Activated T-helper 1 cell treated with Interleukin-2 at 50 U/mL for 16 hours (primary cell): ENCODE results near the gene SSUH2.
"Not testable (repeated sequence)": the region's sequence is repeated elsewhere in the genome, so short reads cannot be mapped to it uniquely, and the experiment has no call there.

Experiments used
- DNase-seq: peaks from one replicate; pipeline ENCODE4 v3.0.0-alpha.2; 2020; ENCODE audit warnings: low read depth

The SSUH2 gene, protein sequence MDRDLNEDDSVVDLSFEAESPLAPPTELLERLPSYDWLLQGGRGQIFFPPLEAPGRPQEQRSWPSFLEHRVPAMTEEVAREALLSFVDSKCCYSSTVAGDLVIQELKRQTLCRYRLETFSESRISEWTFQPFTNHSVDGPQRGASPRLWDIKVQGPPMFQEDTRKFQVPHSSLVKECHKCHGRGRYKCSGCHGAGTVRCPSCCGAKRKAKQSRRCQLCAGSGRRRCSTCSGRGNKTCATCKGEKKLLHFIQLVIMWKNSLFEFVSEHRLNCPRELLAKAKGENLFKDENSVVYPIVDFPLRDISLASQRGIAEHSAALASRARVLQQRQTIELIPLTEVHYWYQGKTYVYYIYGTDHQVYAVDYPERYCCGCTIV

DNA sequence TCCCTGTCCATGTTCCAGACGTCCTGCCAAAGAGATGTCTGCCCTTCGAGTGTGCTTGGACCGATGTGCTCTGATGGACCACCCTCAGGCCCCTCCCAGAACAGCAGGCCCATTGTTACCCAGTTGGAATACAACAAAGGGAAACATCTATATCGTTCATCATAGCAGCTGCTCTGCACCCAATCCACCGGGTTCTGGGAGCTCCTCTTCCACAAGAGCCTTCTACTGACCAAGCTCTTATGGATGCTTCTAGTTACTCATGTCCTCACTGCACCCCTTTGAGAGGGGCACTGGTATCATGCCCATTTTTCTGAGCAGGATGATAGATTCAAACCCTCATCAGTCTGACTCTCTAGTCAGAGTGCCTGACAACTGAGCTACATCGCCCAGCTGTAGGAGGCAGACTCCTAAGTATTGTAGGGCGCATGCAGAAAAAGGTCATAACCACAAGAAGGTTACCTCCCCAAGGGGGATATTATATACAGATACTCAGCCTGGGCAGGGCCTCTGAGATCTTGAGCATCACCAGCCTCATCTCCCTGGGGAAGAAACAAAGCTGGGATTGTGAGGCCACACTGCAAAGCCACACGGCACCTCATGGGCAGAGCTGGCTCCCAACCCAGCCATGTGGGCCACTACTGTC, at the start of gene SSUH2:
Gene SSUH2 (minus strand): TSS at position 51 of the 643 bp plus-strand sequence. CDS start 40 bp downstream, at position 11.
- no peak for DNase-seq

DNA sequence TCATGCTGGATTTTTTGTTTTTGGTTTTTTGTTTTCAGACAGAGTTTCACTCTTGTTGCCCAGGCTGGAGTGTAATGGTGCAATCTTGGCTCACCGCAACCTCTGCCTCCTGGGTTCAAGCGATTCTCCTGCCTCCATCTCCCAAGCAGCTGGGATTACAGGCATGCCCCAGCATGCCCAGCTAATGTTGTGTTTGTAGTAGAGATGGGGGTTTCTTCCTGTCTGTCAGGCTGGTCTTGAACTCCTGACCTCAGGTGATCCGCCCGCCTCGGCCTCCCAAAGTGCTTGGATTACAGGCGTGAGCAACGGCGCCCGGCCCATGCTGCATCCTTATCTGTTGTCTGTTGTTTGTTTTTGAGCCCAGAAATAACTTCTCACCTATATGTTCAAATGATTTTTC, 46.7 kb upstream of the SSUH2 start:
- not testable (repeated sequence) for DNase-seq

DNA sequence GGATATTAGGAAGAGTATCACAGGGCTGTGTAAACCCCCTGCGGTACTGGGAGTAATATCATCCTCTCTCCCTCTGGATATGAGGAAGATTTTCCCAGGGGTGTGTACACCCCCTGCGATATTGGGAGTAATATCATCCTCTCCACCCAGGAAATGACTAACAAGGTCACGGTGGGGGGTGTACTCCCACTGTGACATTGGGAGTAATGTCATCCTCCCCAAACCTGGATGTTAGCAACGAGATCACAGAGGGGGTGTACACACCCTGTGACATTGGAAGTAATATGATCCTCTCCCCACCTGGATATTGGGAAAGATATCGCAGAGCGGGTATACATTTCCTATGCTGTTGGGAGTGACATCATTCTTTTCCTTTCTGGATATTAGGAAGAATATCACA, 40.4 kb upstream of the SSUH2 start:
- DNase-seq, result not testable (repeated sequence)

DNA sequence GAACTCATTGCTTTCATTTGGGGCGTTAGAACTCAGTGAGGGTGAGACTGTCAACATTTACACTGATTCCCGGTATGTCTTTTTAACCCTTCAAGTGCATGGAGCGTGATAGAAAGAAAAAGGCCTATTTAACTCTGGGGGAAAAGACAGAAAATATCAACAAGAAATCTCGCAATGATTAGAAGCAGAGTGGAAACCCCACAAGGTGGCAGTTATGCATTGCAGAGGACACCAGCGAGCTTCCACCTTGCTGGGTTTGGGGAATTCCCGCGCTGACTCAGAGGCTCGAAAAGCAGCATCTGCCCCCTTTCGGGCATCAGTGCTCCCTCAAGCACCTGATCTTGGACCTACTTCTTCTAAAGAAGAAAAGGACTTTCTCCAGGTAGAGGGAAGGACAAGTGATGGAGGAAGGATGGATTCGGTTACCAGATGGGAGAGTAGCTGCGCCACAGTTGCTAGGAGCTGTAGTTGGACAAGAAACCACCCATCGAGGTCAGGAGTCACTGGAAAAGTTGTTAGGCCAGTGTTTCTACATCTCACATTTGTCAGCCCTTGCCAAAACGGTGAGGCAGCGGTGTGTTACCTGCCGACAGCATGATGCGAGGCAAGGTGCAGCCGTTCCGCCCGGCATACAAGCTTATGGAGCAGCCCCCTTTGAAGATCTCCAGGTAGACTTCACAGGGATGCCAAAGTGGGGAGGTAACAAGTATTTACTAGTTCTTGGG, 38.4 kb upstream of the SSUH2 start:
- not testable (repeated sequence) for DNase-seq

DNA sequence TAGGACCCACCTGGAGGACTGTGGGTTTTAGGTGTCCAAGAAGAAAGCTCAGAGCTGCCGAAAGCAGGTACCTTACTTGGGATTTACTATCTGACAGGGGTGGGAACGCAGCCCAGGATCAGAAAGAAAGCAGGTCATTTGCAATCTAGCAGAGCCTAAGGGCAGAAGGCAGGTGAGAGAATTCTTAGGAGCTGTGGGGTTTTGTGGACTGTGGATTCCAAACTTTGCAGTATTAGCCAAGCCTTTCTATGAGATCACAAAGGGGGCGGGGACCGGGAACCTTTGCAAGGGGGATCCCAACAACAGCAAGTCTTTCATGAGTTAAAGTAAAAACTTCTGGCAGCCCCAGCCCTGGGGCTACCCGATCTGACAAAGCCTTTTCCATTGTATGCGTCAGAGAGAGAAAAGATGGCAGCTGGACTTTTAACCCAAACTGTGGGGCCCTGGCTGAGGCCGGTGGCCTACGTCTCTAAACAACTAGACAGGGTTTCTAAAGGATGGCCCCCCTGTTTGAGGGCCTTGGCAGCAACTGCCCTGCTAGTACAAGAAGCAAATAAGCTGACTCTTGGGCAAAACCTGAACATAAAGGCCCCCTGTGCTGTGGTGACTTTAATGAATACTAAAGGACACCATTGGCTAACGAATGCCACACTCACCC, 37.4 kb upstream of the SSUH2 start:
- DNase-seq, result not testable (repeated sequence)

DNA sequence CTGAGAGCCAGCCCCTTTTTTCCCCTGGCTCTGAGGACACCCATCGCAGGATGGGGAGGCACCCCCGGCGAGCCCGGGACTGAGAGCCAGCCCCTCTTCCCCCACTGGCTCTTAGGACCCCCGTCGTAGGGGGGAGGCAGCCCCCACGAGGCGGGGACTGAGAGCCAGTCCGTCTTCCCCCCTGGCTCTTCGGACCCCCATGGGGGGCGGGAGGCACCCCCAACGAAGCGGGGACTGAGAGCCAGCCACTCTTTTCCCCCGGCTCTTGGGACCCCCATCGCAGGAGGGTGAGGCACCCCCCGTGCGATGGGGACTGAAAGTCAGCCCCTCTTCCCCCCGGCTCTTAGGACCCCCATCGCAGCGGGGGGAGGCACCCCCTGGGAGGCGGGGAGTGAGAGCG, 36.8 kb upstream of the SSUH2 start:
- DNase-seq, result no peak

DNA sequence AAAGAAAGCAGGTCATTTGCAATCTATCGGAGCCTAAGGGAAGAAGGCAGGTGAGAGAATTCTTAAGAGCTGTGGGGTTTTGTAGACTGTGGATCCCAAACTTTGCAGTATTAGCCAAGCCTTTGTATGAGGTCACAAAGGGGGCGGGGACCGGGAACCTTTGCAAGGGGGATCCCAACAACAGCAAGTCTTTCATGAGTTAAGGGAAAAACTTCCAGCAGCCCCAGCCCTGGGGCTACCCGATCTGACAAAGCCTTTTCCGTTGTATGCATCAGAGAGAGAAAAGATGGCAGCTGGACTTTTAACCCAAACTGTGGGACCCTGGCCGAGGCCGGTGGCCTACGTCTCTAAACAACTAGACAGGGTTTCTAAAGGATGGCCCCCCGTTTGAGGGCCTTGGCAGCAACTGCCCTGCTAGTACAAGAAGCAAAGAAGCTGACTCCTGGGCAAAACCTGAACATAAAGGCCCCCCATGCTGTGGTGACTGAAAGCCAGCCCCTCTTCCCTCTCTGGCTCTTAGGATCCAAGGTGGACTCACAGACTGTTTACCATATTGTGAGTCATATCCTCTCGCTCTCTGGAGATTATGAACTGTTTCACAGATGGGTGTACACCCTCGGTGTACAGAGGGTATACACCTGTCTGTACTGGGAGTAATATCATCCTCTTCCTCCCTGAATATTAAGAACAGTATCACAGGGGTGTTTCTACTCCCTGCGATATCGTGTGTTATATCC, 35.4 kb upstream of the SSUH2 start:
- DNase-seq, result not testable (repeated sequence)

DNA sequence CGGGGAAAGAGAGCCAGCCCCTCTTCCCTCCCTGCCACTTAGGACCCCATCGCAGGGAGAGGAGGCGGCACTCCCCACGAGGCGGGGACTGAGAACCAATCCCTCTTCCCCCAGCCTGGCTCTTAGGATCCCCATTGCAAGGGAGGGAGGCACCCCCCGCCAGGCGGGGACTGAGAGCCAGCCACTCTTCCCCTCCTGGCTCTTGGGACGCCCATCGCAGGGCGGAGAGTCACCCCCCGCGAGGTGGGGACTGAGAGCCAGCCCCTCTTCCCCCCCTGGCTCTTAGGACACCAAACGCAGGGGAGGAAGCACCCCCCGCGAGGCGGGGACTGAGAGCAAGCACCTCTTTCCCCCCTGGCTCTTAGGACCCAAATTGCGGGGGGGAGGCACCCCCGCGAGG, 34.2 kb upstream of the SSUH2 start:
- no peak for DNase-seq

DNA sequence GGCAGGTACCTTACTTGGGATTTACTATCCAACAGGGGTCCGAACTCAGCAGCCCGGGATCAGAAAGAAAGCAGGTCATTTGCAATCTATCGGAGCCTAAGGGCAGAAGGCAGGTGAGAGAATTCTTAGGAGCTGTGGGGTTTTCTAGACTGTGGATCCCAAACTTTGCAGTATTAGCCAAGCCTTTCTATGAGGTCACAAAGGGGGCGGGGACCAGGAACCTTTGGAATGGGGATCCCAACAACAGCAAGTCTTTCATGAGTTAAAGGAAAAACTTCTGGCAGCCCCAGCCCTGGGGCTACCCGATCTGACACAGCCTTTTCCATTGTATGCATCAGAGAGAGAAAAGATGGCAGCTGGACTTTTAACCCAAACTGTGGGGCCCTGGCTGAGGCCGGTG, 32.7 kb upstream of the SSUH2 start:
- not testable (repeated sequence) for DNase-seq

DNA sequence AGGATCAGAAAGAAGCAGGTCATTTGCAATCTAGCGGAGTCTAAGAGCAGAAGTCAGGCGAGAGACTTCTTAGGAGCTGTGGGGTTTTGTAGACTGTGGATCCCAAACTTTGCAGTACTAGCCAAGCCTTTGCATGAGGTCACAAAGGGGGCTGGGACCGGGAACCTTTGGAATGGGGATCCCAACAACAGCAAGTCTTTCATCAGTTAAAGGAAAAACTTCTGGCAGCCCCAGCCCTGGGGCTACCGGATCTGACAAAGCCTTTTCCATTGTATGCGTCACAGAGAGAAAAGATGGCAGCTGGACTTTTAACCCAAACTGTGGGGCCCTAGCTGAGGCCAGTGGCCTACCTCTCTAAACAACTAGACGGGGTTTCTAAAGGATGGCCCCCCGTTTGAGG, 31.0 kb upstream of the SSUH2 start:
- DNase-seq, result not testable (repeated sequence)

DNA sequence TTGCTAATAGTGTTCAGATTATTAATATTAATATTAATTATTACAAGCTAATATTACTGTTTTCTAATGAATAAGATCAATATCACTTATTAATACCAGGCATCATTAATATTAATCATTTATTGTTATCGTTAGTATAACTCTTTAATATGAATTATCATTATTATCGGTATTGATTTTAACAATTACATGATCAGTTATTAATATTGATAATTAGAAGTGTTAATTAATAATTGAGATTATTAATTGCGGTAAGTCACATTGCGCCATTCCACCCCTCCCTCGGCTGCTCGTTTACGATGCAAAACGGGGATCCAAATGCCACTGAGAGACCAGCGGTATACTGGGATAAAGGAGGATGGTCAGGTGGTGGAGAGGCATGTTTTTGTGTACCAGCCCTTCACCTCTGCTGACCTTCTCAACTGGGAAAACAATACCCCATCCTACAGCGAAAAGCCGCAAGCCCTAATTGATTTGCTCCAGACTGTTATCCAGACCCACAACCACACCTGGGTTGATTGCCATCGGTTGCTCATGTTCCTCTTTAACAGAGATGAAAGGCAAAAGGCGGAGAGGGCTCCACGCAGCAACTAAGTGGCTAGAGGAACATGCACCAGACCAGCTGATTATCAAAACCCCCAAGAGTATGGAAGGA, 28.6 kb upstream of the SSUH2 start:
- no peak for DNase-seq

DNA sequence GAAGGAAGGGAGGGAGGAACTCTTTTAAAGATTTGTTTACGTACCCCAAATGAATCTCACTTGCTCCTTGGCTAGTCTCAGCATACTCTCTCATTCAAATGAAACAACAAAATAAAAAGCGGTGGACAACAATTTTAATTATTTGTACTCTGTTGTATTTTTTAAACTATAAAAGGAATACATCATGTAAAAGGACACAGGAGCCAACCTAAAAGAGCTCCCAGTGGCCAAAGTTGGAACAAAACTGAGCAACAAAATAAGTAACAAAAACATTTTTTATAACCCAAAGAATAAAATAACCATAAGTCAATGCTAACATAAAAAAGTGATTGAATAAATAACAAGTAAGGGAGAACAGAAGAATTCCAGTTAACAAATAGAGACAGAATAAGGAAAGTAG, 24.4 kb upstream of the SSUH2 start:
- DNase-seq, result no peak

DNA sequence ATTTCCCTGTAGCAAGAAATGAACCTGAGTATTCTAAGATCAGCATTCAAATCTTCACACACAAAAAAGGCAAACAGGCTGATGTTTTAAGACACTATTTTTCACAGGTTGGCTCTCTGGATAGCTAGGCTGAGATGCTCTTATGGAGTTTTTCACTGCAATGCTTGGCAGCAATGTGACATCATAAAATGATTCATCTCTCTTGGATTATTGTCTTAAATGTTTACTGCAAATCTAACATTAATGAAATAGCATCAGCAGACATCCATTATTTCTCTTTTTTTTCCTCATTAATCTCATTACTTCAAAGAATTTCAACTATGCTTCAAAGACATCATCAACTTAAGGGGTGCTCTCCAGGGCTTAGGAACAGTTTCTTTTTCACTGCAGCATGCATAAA, 23.6 kb upstream of the SSUH2 start:
- DNase-seq, result no peak

DNA sequence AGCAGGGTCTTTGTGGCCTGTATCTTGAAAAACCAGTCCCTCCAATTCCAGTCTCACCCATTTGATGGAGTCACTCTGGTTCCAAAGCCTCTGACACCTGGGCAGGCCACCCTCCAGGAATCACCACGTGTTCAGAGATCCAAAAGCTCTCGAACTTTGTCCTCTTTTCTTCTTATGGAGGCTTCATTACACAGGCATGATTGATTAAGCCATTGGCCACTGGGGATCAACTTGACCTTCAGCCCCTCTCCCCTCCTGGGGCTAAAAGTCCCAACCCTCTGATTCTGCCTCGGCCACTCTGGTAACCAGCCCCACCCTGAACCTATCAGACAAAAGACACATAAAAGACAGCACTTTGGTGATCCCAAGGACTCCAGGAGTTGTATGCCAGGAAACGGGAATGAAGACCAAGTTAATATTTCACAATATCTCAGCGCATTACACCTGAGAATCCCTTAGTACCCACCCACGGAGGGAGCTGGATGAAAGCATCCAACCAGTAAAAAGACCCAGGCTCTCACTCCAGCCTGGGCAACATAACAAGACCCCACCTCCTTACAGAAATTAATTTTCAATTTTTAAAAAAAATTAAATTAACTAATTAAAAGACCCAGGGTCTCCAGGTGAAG, 23.0 kb upstream of the SSUH2 start:
- DNase-seq, result no peak

DNA sequence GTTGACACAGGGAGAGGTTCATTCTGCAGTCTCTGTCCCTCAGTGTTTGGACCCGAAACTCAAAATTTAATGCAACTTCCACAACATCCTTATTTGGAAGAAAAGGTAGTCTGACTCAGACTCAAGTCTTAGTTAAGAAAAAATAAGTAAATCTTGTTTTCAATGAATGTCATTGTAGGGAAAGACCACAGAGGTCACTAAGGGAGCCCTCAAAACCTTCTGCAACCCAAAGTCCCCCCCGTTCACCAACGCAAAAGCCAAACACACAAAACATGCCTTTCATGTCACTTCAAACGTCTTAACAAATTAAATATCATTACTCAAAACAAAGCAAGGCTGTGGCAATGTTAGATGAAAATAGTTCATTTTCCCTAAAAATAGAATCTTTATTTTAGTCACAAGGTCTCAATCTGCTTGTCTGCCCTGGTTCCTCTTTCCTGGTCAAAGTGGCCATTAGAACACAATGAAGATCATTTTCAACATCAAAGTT, 20.9 kb upstream of the SSUH2 start:
- no peak for DNase-seq

DNA sequence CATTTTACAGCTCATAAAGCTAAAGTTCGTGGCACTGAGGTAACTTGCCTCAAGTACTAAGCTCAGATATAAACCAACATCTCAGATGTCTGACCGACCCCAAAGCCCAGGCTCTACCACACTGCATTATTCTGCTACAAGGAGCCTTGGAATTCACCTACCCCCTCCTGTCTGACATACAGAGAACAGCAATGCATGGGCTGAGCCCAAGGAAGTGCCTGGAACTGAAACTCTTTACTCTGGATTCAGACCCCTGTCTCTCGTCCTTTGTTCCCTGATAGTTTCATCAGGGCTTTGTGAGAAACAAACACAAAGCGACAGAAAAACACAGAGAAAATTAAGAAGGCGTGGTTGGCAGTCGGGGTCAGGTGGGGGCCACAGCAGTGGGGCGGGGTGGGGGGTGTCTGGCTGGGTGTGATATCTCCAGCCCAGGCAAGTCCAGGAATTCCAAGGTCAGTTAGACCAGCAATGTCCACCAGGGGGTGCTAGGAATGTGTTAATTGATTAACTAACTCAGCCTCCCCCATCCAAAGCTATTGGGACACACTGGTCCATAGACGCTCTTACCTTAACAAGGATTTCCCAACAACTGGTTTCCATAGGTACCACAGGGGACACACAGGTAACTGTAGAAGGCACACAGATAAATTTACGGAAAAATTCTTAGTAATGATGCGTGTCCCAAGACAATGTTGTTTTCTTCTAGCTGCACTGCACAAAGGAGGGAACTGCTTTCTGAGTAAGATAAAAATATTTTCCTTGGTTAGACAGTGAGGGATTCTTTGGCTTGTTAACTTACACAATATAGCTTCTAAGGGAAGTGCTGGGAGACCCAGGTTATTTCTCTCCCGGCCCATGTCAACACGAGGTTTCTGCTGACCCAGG, 18.8 kb upstream of the SSUH2 start:
- no peak for DNase-seq

DNA sequence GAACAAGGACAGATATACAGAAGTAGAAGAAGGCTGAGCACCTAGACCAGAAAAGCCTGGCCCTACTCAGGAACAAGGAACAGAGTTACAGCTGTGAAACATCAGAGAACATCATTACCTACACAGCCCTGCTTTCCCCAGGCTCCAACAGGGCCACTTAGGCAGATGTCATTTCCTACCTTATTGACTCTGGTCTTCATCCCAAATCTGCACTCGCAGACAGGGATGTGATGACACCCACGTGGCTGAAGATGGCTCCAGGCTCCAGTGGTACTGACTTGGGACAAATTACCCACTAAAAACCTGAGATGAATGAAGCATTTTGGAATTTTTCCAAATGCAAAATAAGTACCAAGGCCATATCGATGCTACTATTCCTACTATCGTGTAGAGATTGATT, 18.0 kb upstream of the SSUH2 start:
- DNase-seq, result no peak

DNA sequence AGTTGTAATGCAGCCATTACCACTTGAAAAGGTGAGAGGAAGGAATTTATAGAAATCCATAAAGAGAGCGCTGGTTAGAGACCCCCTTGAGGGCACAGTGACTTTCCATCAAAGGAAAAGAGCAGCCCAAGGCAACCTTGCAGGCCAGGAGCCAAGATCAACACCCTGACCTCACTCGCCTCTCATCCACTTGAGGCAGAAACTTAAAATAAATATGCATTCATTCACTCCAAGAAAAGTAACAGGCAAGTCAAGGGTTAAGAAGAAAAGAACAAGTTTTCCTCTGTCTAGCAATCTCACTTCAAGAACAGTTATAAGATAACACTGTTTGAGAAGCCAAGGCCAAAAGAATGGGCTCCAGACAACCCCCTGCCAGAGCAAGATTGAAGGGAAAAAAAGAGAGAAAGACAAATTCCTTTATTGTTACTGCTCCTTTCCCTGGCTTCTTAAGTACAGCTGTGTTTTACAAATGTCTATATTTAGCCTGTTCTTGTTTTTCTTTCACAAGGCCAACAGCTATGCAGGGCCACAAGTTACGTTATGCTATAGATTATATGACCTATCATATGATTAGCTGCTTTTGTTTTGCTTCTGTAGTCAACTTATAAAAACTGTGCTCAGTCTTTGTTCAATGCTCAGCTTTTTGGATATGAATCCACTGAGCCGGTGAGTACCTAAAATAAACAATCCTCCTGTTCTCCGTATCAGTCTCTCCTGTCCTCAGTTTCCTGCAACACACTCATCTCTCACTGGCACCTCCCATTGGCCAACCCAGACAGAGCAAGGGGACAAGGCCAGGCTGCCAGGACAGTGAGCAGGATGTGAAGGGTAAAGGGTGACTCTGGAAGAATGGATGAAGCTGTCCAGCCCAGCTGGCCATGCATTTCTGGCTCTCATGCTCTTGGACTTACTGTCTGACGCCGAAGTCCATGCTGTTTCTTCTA, 15.8 kb upstream of the SSUH2 start:
- no peak for DNase-seq
